OCI-LY3 (cell line): ENCODE data around the gene ESD.

Experiments used
- EZH2phosphoT487 ChIP-seq: fragments of 200-600 bp; shearing (Covaris generic); IDR thresholded peaks from 2 replicates; pipeline ENCODE4 v1.6.1; 2018; ENCODE audit warnings: antibody characterized with exemption, mixed run types, low read depth
- TF ChIP-seq, protein P1 (sequence below): fragments of 200-600, 300-600 bp; sonication (generic); IDR thresholded peaks from 2 replicates; pipeline ENCODE4 v1.5.1; 2014; ENCODE audit warnings: antibody characterized with exemption, low read length, low read depth

DNA sequence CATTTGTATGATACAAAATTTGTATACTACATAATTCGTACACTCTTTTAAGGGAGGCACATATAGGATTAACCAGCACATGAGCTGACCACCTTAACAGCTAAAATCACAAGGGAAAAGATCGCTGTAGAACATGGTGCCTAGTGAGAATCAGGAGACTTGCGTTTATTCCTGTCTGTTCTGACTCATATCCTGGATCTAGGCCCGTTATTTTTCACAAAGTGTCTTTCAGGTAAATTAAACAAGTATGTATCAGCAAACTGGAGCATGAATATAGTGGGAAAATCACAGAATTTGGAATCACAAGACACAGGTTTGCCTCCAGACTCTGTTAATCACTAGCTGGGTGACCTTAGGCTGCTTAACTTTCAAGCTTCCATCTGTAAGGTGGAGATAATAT lies 47.5 kb upstream of the ESD start:
- TF ChIP-seq, protein P1, sequence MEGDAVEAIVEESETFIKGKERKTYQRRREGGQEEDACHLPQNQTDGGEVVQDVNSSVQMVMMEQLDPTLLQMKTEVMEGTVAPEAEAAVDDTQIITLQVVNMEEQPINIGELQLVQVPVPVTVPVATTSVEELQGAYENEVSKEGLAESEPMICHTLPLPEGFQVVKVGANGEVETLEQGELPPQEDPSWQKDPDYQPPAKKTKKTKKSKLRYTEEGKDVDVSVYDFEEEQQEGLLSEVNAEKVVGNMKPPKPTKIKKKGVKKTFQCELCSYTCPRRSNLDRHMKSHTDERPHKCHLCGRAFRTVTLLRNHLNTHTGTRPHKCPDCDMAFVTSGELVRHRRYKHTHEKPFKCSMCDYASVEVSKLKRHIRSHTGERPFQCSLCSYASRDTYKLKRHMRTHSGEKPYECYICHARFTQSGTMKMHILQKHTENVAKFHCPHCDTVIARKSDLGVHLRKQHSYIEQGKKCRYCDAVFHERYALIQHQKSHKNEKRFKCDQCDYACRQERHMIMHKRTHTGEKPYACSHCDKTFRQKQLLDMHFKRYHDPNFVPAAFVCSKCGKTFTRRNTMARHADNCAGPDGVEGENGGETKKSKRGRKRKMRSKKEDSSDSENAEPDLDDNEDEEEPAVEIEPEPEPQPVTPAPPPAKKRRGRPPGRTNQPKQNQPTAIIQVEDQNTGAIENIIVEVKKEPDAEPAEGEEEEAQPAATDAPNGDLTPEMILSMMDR: no peak
- no peak for TF ChIP-seq EZH2phosphoT487
